Activated CD4-positive, alpha-beta T cell treated with anti-CD3 and anti-CD28 coated beads for 36 hours (primary cell): Measurements from ENCODE around the gene TMEM91. TPM values are rescaled to one million over a fixed set of nuclear protein-coding genes. Genes with fewer than 3 reads are reported as not detected.
A peak's percentile ranks its signal among the peaks of the same experiment; 100 is the strongest.
"Not testable (repeated sequence)": the region's sequence is repeated elsewhere in the genome, so short reads cannot be mapped to it uniquely, and the experiment has no call there.

Experiments used
- ATAC-seq: fragments of 200-7000 bp; cut with Tn5 transposase; one replicate; pipeline ENCODE4 v1.10.0; 2021; ENCODE audit warnings: mild to moderate bottlenecking, moderate library complexity
- CTCF ChIA-PET: fragments of 350-600 bp; sonication (Branson Sonifier 250); formaldehyde crosslinking; loops from one replicate; lab custom pipeline; 2021; ENCODE audit warnings: antibody characterized with exemption; lab: Charles Lee
- POLR2A ChIA-PET: fragments of 350-600 bp; sonication (Branson Sonifier 250); formaldehyde crosslinking; loops from one replicate; lab custom pipeline; 2021; ENCODE audit warnings: antibody characterized with exemption, inconsistent platforms; lab: Charles Lee
- DNase-seq: peaks from one replicate; pipeline ENCODE4 v3.0.0-alpha.2; 2020
- H3K27ac Mint-ChIP-seq: one replicate; pipeline ENCODE4 v1.8.0; 2021; ENCODE audit warnings: mixed read lengths
- H3K27me3 Mint-ChIP-seq: one replicate; pipeline ENCODE4 v1.8.0; 2021; ENCODE audit warnings: mixed read lengths
- H3K36me3 Mint-ChIP-seq: one replicate; pipeline ENCODE4 v1.8.0; 2021; ENCODE audit warnings: low read depth, mixed read lengths
- H3K4me1 Mint-ChIP-seq: one replicate; pipeline ENCODE4 v1.8.0; 2021; ENCODE audit warnings: mixed read lengths
- H3K4me3 Mint-ChIP-seq: one replicate; pipeline ENCODE4 v1.8.0; 2021; ENCODE audit warnings: mild to moderate bottlenecking, moderate library complexity, mixed read lengths
- H3K9me3 Mint-ChIP-seq: one replicate; pipeline ENCODE4 v1.8.0; 2021; ENCODE audit warnings: low read depth, mixed read lengths
- intact Hi-C, 2 experiments: fragments of 100-400 bp; cut with DNase I in 1 of 2; cut with micrococcal nuclease in 1 of 2; formaldehyde crosslinking; loops; one replicate each; pipeline versions ENCODE4 v1.14.2 to v1.15.1; 2022 to 2024; cut with DNase I, micrococcal nuclease
- total RNA-seq, 2 experiments: library from RNA; stranded (reverse); gene quantifications; one replicate each; pipeline ENCODE4 v1.2.3, GENCODE V29; 2021

Gene TMEM91
- total RNA-seq, 2 experiments from 2014 or later, result 3.0 to 4.0 TPM

DNA sequence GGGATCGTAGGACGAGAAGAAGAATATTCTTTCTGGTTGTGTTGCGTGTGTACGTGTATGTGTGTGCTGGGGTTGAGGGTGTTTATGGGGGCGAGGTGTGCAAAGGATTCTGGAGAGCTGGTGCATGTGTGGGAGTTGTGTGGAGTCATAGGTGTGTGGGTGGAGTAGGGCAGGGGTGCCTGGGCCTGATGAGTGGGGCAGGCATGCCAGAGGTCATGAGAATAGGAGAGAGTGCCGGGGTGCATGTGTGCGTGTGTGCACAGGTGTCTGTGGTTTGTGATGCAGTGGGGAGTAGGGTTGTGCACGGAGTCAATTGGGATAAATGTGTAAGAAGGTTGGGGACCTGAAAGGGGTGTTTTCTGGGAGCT is 649 bp downstream of the TMEM91 start:
- Mint-ChIP-seq H3K4me1 (peaks cover 17% of the 10 kb centered on the region), H3K9me3 (no peaks in the 10 kb centered on the region), H3K4me3 (peak overlapping the region; percentile 47), H3K36me3 (no peaks in the 10 kb centered on the region), H3K27me3 (no peaks in the 10 kb centered on the region), H3K27ac (peak overlapping the region; percentile 11)
- DNase-seq, result peak; percentile 52
- peak; percentile 62 for ATAC-seq
- ChIA-PET CTCF (interaction anchor here (0.8 to 1.4 kb wide), 2 partner anchors 12 to 223 kb away, joined by 3 to 5 read pairs; partner anchors contain the start of gene B9D2), POLR2A (interaction anchor here (1.4 kb wide), 1 partner anchor 14 kb away, joined by 5 read pairs; no protein-coding TSS in a partner anchor)
- intact Hi-C loops, result no loop called here

DNA sequence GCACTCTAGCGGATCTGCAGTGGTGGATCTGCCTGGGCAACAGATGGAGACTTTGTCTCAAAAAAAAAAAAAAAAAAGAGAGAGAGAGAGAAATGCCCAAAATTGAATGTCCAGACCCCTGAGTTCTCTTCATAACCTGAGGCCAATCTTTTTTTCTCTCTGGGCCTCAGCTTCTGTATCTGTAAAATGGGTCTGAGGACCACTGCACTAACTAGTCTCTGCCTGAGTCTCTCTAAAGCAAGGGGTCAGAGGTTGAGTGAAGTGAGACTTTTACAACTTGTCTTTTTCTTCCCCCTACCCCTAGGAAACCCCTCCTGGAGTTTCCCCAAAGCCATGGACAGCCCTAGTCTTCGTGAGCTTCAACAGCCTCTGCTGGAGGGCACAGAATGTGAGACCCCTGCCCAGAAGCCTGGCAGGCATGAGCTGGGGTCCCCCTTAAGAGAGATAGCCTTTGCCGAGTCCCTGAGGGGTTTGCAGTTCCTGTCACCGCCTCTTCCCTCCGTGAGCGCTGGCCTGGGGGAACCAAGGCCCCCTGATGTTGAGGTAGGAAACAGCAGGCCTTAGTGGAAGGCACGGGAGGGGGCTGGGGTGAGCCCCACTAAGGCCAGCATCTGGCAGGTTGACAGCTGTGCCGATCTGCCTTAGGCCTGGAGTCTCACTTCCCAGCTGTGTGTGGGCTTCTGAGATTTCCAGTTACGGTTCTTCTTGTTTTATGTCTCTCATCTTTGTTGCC is 1.8 kb downstream of the TMEM91 start:
- ATAC-seq, result no peak
- peak; percentile 23 for DNase-seq

GRCh38 chr19:41381536-41381935 is 5.2 kb downstream of the TMEM91 start:
- H3K36me3 Mint-ChIP-seq, H3K9me3 Mint-ChIP-seq, intact Hi-C loops, DNase-seq, H3K4me3 Mint-ChIP-seq, H3K27ac Mint-ChIP-seq, ATAC-seq, H3K27me3 Mint-ChIP-seq: not testable (repeated sequence)
- POLR2A ChIA-PET, result interaction anchor here (0.6 kb wide), 2 partner anchors 45 to 92 kb away, joined by 3 to 6 read pairs; no protein-coding TSS in a partner anchor
- peaks cover 10% of the 10 kb centered on the region for H3K4me1 Mint-ChIP-seq
- CTCF ChIA-PET, result interaction anchor here (0.7 to 1.2 kb wide), 3 partner anchors 16 to 90 kb away, joined by 3 to 4 read pairs (median 3); partner anchors contain the start of gene B9D2

More for the DNA sequence above, 1.8 kb downstream of the TMEM91 start:
- Mint-ChIP-seq H3K4me1 (peaks cover 17% of the 10 kb centered on the region), H3K9me3 (no peaks in the 10 kb centered on the region), H3K36me3 (peaks cover 5% of the 10 kb centered on the region), H3K27ac (no peak overlapping the region), H3K4me3 (no peak overlapping the region), H3K27me3 (no peaks in the 10 kb centered on the region)
- ChIA-PET POLR2A (no interaction called here), CTCF (interaction anchor here (1.0 kb wide), 1 partner anchor 24 kb away, joined by 3 read pairs; no protein-coding TSS in a partner anchor)
- intact Hi-C loops, result no loop called here

DNA sequence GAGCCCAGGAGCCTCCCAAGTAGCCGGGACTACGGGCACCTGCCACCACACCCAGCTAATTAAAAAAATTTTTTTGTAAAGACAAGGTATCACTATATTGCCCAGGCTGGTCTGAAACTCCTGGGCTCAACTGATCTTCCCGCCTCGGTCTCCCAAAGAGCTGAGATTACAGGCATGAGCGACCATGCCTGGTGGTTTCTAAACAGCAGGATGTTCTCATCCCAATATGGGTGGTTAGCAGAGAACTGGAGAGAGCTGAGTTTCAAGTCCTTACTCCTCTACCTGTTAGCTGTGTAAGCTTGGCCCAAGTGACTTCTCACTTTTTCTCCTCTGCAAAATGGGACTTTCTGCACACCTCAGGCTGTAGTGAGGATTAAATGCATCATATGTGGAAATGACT is 8.0 kb downstream of the TMEM91 start:
- POLR2A ChIA-PET, result interaction anchor here (0.7 kb wide), 2 partner anchors 9 to 90 kb away, joined by 4 to 5 read pairs; no protein-coding TSS in a partner anchor
- intact Hi-C loops, result no loop called here
- no peak overlapping the region for H3K27ac Mint-ChIP-seq
- H3K9me3 Mint-ChIP-seq, result no peaks in the 10 kb centered on the region
- DNase-seq (no peak), ATAC-seq (peak; percentile 9)
- H3K27me3 Mint-ChIP-seq, result no peaks in the 10 kb centered on the region
- no peaks in the 10 kb centered on the region for H3K4me1 Mint-ChIP-seq
- CTCF ChIA-PET, result interaction anchor here (0.6 kb wide), 1 partner anchor 55 kb away, joined by 3 read pairs; the partner anchor contains the start of gene DMAC2
- no peak overlapping the region for H3K4me3 Mint-ChIP-seq
- H3K36me3 Mint-ChIP-seq, result peaks cover 16% of the 10 kb centered on the region

GRCh38 chr19:41386442-41386841 is 10.1 kb downstream of the TMEM91 start:
- Mint-ChIP-seq H3K27ac (no peak overlapping the region), H3K27me3 (no peaks in the 10 kb centered on the region), H3K9me3 (no peaks in the 10 kb centered on the region), H3K4me1 (no peaks in the 10 kb centered on the region), H3K4me3 (no peak overlapping the region), H3K36me3 (peaks cover 23% of the 10 kb centered on the region)
- no peak for ATAC-seq
- no peak for DNase-seq
- intact Hi-C loops, result no loop called here
- ChIA-PET POLR2A (no interaction called here), CTCF (interaction anchor here (0.6 to 0.7 kb wide), 2 partner anchors 161 to 211 kb away, joined by 3 read pairs; no protein-coding TSS in a partner anchor)

- Mint-ChIP-seq H3K36me3 (peaks cover 25% of the 10 kb centered on the region), H3K4me3 (no peak overlapping the region), H3K27ac (no peak overlapping the region), H3K27me3 (no peaks in the 10 kb centered on the region), H3K9me3 (no peaks in the 10 kb centered on the region), H3K4me1 (peaks cover 12% of the 10 kb centered on the region)
- ChIA-PET CTCF (no interaction called here), POLR2A (no interaction called here)
- no peak for ATAC-seq
- DNase-seq, result no peak
- intact Hi-C loops, result no loop called here
These were observed 15.3 kb downstream of the TMEM91 start for GRCh38 chr19:41391618-41392017.

GRCh38 chr19:41392775-41393174 is 16.4 kb downstream of the TMEM91 start:
- peaks cover 23% of the 10 kb centered on the region for H3K36me3 Mint-ChIP-seq
- no peak overlapping the region for H3K4me3 Mint-ChIP-seq
- no peaks in the 10 kb centered on the region for H3K27me3 Mint-ChIP-seq
- ChIA-PET POLR2A (no interaction called here), CTCF (no interaction called here)
- no peak overlapping the region for H3K27ac Mint-ChIP-seq
- ATAC-seq, result no peak
- H3K9me3 Mint-ChIP-seq, result no peaks in the 10 kb centered on the region
- DNase-seq, result no peak
- peaks cover 12% of the 10 kb centered on the region for H3K4me1 Mint-ChIP-seq
- intact Hi-C loops, result no loop called here

DNA sequence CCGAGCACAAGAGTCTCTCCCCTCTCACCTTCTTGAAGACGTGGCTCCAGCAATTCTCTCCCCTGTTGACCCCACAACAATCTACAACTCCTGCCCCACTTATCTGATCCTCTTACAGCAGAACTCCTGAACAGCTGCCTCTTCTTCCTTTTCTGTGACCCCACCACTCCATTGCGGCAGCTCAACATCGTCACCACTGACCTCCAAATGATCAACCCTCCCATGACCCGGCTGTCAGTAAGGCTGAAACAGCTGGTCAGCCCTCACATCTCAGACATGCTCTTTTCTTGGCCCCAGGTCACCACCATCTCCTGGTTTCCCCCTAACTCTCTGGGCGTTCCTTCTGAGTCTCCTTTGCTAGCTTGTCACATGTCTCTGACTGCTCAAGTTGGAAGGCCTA is 19.0 kb downstream of the TMEM91 start:
- ChIA-PET CTCF (no interaction called here), POLR2A (no interaction called here)
- H3K4me3 Mint-ChIP-seq, result peak overlapping the region; percentile 97
- ATAC-seq (no peak), DNase-seq (no peak)
- peaks cover 15% of the 10 kb centered on the region for H3K36me3 Mint-ChIP-seq
- no peaks in the 10 kb centered on the region for H3K9me3 Mint-ChIP-seq
- H3K27ac Mint-ChIP-seq, result peak overlapping the region; percentile 2
- no peaks in the 10 kb centered on the region for H3K27me3 Mint-ChIP-seq
- intact Hi-C loops, result loop anchor here in 1 of 2 experiments (5.0 kb wide), 3 partner anchors 137 to 1108 kb away; partner anchors contain the start of genes AKT2 and SERTAD3
- H3K4me1 Mint-ChIP-seq, result peaks cover 27% of the 10 kb centered on the region

GRCh38 chr19:41397086-41398049 is 21.0 kb downstream of the TMEM91 start, which contains the start of the genes BCKDHA and EXOSC5:
Gene BCKDHA (plus strand): TSS chr19:41397818. CDS start chr19:41397828, 10 bp downstream.
Gene EXOSC5 (minus strand): TSS chr19:41397359. CDS start chr19:41397328, 31 bp downstream.
- ChIA-PET POLR2A (no interaction called here), CTCF (interaction anchor here (1.5 kb wide), 1 partner anchor 43 kb away, joined by 4 read pairs; the partner anchor contains the start of gene DMAC2)
- Mint-ChIP-seq H3K27ac (peak within 1 kb of the TSS; percentile 97), H3K9me3 (no peaks in the 10 kb centered on the region), H3K27me3 (no peaks in the 10 kb centered on the region), H3K4me1 (peaks cover 31% of the 10 kb centered on the region), H3K4me3 (peak within 1 kb of the TSS; percentile 97), H3K36me3 (peaks cover 8% of the 10 kb centered on the region)
- peak; percentile 99 for DNase-seq
- ATAC-seq, result peak; percentile 100
- intact Hi-C loops, result loop anchor here (1.0 to 5.0 kb wide), 16 partner anchors 33 to 1110 kb away; partner anchors contain the start of genes B9D2 (in 2 of the 2), DMAC2 (in 2 of the 2), HNRNPUL1 (in 2 of the 2) and ACTMAP (in 1 of the 2)

GRCh38 chr19:41398050-41398418 is 21.7 kb downstream of the TMEM91 start:
- Mint-ChIP-seq H3K36me3 (peaks cover 8% of the 10 kb centered on the region), H3K9me3 (no peaks in the 10 kb centered on the region), H3K27ac (peak overlapping the region; percentile 97), H3K4me3 (peak overlapping the region; percentile 97), H3K27me3 (no peaks in the 10 kb centered on the region), H3K4me1 (peaks cover 31% of the 10 kb centered on the region)
- POLR2A ChIA-PET, result interaction anchor here (1.2 kb wide), 1 partner anchor 41 kb away, joined by 5 read pairs; the partner anchor contains the start of gene DMAC2
- DNase-seq (no peak), ATAC-seq (no peak)
- CTCF ChIA-PET, result interaction anchor here (0.7 to 1.5 kb wide), 3 partner anchors 34 to 165 kb away, joined by 3 to 4 read pairs (median 4); partner anchors contain the start of genes B9D2 and DMAC2
- intact Hi-C loops, result loop anchor here in 1 of 2 experiments (5.0 kb wide), 3 partner anchors 134 to 1111 kb away; partner anchors contain the start of genes AKT2 and SERTAD3
